ENCODE measurements around the gene CDH23.

- TF ChIP-seq POLR2A (IDR thresholded peaks at IDR 0.05) = no peak
- no peak for TF ChIP-seq CTCF (IDR thresholded peaks at IDR 0.05)
- no peak for TF ChIP-seq POLR2AphosphoS5 (IDR thresholded peaks at IDR 0.05; ENCODE audit: insufficient read depth in 1 of 2, low read depth in 1 of 2)
Measured at GRCh38 chr10:71616817-71617654, 220.3 kb downstream of the CDH23 start.

Data from vagina (tissue), 2 donors.